ENCODE results near the gene DPEP3.

The DPEP3 gene

DNA sequence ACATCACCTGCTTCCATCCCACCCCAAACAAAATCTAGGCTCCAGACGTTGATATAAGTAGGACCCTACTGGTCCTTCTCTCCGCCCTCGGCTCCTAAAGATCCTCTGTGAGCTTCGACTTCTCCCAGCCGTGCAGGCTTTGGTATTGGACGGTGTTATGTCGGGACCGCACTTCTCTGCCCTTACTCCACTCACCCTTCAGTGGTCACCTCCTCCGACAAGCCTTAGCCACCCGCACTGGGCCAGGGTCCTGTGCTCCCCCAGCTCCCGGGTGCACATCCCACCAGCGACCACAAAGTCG is 45.2 kb downstream of the DPEP3 start:
- no peak for FAIRE-seq
- no peak for DNase-seq (ENCODE audit: insufficient read length, low spot score)

GRCh38 chr16:67934306-67935100 is 45.8 kb downstream of the DPEP3 start:
- FAIRE-seq = no peak
- DNase-seq (ENCODE audit: insufficient read length, low spot score) = no peak

DNA sequence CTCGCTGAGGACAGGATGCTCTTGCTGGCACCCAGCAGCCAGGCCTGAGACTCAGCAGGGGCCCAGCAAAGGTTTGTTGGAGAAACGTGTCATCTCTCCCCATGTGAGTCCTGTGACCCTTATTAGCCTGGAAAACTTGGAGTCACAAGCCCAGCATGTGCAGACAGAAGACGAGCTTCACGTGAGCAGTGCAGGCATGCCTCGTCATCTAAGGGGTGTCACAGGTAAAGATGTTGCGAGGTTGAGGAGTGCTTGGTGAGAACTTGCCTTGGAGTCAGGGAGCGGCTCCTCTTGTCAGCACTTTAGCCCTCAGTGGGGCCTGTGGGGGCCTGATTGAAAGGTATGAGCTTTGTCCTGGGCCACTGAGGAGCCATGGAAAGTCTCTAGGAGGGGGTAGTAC is 46.5 kb downstream of the DPEP3 start:
- DNase-seq (ENCODE audit: insufficient read length, low spot score) = no peak
- no peak for FAIRE-seq

DNA sequence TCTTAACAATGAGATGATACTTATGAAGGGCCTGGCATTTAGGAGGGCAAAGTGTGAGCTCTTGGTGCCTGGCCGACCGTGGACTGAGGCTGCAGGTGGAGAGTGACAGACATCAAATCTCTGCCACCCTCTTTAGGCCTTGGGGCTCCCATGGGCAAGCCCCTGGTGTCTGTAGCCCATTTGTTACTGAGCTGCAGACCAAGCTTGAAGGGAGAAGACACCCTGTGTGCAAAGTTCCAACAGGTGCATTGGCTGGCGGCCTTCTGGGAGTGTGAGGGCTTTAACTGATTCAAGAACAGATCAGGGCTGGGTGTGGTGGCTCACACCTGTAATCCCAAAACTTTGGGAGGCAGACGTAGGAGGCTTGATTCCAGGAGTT is 47.8 kb downstream of the DPEP3 start:
- DNase-seq (ENCODE audit: insufficient read length, low spot score) (no peak), FAIRE-seq (no peak)

- DNase-seq (ENCODE audit: insufficient read length, low spot score) (no peak), FAIRE-seq (no peak)
Measured at GRCh38 chr16:67931712-67932461, 48.4 kb downstream of the DPEP3 start, which contains the start of gene CTRL. TSS of gene CTRL (minus strand) at chr16:67931862. CDS start at chr16:67931852, 10 bp downstream.

DNA sequence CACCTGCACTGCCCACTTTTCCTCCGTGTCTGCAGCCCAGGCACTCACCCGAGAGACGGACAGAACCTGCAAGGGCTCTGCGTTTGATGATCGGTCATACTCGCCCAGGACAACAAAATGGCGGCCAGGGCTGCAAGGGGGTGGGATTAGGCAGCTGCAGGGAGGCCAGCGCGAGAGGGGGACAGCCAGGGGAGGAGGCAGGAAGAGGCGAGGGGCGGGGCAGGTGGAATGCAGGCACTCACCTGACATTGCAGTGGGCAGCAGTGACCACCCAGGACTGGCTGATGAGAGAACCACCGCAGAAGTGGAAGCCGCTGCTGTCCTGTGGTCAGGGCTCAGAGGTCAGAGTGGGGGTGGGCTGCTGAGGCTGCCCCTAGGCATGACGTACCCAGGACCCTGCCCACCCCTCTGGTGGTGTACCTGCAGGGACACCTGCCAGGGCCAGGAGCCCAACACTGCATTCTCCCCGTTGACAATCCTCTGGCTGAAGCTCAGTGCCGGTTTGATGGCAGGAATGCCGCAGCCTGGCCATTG is 49.6 kb downstream of the DPEP3 start:
- DNase-seq (ENCODE audit: insufficient read length, low spot score) (no peak), FAIRE-seq (no peak)

- FAIRE-seq = no peak
- no peak for DNase-seq (ENCODE audit: insufficient read length, low spot score)
Measured at GRCh38 chr16:67930191-67930590, 50.1 kb downstream of the DPEP3 start.

- DNase-seq (ENCODE audit: insufficient read length, low spot score) (peak; percentile 78), FAIRE-seq (peak; percentile 89)
Measured at GRCh38 chr16:67928561-67929364, 51.5 kb downstream of the DPEP3 start.

DNA sequence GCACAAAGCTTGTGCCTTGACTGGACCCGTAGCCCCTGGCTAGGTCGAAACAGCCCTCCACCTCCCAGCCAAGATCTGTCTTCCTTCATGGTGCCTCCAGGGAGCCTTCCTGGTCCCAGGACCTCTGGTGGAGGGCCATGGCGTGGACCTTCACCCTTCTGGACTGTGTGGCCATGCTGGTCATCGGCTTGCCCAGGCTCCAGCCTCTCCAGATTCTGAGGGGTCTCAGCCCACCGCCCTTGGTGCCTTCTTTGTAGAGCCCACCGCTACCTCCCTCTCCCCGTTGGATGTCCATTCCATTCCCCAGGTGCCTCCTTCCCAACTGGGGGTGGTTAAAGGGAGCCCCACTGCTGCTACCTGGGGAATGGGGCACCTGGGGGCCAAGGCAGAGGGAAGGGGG is 52.2 kb downstream of the DPEP3 start:
- FAIRE-seq (no peak), DNase-seq (ENCODE audit: insufficient read length, low spot score) (no peak)

- DNase-seq (ENCODE audit: insufficient read length, low spot score) = no peak
- no peak for FAIRE-seq
Measured at GRCh38 chr16:67927131-67927941, 53.0 kb downstream of the DPEP3 start.

DNA sequence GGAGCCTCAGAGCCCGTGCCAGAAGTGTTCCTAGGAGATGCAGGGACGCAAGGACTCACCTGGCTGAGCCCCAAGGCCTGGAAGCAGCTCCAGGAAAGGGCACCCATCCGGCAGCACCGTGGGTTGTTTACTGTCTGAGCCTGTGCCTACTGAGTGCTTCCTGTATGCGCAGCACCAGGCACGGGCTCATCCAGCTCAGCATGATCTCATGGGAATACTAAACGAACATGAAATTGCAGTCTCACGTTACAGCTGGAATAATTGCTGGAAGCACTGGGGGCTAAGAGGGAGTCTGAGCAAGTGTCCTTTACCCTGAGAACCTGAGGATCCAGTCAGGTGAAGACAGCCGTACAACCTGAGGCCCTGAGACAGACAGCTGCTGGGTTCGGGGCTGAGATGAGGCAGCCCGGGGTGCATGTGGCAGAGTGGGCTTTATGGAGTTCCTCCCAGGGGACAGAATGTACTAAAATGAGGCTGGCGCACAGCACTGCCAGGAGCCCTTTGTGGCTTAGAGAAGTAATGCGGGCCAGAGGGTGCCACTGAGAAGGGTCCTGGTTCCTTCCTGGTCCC is 54.0 kb downstream of the DPEP3 start:
- DNase-seq (ENCODE audit: insufficient read length, low spot score) (no peak), FAIRE-seq (no peak)
